NCI-H226 (cell line): ENCODE data around the gene ACAD8.
A peak's percentile ranks its signal among the peaks of the same experiment; 100 is the strongest.

Experiments used
- DNase-seq: peaks from one replicate; pipeline ENCODE4 v3.0.0-alpha.2; 2015

Gene ACAD8

DNA sequence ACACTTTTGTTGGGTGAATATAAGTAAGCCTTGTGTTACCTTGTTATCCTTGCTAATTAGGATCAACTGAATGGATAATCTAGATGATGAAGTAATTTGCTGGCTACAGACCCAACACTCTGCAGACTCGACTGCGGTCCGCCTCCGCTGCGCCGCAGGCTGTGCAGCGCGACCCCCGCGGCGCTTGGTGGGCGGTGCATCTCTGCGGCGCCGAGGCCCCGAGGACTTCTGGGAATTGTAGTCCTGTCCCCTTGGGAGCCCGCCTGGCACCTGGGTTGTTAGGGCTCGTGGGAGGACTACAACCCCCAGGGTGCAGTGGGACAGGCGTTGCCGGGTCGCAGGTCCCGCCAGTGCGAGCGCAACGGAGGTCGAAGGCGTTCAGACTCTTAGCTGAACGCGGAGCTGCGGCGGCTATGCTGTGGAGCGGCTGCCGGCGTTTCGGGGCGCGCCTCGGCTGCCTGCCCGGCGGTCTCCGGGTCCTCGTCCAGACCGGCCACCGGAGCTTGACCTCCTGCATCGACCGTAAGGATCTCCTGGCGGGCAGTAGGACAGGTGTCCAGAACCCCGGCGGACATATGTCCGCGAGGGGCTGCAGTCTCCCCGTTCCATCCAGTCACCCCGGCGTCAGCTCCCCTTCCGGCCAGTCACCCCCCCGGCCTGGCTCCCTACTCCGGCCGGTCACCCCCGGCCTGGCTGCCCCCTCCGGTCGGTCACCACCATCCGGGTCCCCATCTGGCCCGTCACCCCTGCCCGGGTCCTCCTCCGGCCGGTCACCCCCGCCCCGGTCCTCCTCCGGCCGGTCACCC lies at the start of gene ACAD8, which contains the start of gene THYN1:
TSS of gene ACAD8 (plus strand) at position 381 of the 806 bp plus-strand sequence. CDS start at position 414, 33 bp downstream.
TSS of gene THYN1 (minus strand) at position 165 of the 806 bp plus-strand sequence. CDS start 470 bp downstream, outside the sequence.
- DNase-seq: peak; percentile 93

GRCh38 chr11:134205729-134206128 lies 47.6 kb upstream of the ACAD8 start:
- no peak for DNase-seq

DNA sequence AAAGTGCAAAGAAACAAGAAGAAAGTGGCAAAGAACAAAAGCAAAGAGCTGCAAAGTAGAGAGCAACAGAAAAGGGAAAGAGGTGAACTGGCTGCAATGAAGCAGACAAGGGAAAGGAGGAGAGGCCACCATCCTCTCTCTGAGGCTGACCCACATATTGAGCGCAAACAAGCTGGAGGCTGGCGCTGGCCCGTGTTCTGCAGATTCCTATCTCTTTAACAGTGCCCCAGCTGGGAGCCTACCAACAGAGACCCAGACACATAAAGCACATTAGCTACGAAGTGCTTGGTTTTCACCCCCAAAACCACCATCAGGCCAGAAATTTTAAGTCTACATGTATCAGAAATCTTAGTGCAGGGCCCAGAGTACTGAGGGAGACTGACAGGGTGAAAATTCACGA lies 47.2 kb upstream of the ACAD8 start:
- no peak for DNase-seq

DNA sequence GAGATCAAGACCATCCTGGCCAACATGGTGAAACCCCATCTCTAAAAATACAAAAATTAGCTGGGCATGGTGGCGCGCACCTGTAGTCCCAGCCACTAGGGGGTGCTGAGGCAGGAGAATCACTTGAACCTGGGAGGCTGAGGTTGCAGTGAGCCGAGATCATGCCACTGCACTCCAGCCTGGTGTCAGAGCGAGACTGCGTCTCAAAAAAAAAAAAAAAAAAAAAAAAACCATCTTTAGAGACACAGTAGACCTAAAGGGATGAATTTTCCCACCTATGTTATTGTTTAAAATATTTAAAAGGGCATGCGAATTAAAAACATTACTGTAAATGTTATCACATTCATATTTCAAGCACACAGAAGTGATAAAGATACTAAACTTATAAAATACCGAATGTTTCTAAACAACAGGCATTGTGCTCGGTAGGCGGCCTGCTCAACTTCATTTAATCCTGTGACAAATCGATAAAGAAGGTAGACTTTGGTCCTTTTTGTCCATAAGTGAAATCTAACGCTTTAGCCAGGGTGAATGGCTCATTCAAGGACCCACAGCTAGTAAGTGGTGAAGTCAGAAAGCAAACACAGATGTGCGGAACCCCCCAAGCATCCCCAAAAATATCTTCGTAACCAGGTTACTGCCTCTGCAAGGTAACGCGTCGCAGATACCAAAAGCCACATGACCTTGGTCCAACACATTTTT lies 45.7 kb upstream of the ACAD8 start:
- DNase-seq: no peak

DNA sequence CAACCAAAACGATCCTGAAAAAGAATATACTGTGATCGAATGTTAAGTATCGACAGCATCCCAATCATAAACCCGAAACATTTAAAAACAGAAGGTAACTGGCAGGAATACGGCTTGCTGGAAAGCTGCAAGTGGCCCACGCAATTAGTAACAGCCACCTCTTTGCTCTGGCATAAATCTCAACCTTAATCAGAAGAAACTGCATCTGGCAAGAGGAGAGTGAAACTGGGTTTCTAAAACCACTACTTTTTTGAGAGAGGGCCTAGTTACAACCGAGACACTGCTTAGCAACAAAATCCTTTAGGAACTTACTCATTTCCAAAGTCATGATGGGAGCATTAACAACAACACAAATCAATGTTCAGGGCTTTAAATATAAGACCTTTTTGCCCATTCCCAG lies 37.5 kb upstream of the ACAD8 start:
- no peak for DNase-seq

DNA sequence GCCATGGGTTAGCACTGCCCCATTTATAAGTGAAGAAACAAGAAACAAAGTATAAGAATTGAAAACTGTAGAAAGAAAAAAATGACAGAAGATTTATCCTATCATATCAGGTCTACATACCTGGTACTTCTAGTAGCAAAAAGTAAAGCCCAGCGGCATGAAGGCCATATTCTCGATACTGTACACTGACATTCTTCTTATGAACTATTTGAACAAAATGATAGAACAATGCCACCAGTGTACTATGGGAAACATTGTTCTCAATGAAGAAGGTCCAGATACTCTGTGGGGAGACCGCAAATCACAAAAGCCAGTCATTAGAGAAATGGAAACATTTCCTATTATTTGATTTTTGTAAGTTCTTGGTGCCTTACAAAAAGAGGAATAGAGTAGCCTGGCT lies 36.6 kb upstream of the ACAD8 start:
- no peak for DNase-seq

DNA sequence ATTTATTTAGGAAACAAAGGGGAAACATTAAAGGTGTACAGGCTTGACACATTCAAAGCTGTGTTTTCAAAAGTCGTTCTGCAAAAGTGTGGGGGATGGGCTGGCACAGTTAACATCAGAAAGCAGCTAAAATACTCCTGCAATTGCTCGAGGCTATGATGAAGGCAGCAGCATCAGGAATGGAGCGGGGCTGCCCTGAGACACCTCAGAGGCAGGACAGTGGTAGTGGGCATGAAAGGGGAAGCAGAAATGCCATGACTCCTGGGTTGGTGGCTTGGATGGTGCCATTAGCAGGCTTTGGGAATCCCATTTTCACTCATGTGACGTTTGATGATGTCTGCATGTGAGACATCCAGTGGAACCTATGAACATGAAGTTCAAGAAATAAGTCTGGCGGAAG lies 30.2 kb upstream of the ACAD8 start:
- no peak for DNase-seq

GRCh38 chr11:134223836-134224709 lies 29.3 kb upstream of the ACAD8 start, which contains the start of the genes NCAPD3 and VPS26B:
NCAPD3 (minus strand) TSS chr11:134223967; CDS start chr11:134223926, 41 bp downstream.
VPS26B (plus strand) TSS chr11:134224671; CDS start chr11:134225123, 452 bp downstream.
- DNase-seq: peak; percentile 95

DNA sequence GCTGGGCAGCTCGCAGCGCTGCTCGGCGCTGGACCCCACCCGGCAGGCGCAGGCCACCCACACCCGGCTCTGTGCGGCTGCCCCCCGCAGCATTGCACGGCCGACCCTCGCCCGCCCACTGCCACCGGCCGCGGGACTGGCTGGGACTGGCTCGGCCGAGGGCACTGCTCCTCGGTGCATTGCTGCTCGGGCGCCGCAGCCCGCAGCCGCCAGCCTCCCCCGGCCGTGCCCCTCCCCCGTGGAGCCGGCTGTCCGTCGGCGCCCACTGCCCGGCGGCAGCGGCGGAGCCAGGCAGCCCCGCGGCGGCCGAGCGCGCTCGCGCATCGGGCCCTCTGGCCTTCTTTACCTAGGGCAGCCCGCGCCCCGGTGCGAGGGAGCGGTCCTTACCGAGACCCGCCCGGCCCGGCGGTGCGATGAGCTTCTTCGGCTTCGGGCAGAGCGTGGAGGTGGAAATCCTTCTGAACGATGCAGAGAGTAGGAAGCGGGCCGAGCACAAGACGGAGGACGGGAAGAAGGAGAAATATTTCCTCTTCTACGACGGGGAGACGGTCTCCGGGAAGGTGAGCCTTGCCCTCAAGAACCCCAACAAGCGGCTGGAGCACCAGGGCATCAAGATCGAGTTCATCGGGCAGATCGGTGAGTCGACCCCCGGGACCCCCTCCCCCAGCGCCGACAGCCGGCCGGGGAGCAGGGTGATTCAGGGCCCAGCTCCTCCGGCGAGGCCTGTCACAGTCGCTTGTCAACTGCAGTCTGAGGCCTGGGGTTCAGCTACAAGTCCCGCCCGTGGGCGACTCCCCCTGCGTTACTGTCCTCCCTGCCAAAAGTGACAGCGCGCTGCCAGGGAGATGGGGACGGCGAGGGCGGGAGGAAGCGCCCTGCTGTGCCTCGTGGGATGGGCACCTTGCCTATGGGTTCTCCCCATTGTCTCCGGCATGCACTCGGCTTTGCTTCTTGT lies 28.4 kb upstream of the ACAD8 start:
- no peak for DNase-seq

GRCh38 chr11:134226806-134227325 lies 26.5 kb upstream of the ACAD8 start:
- DNase-seq: no peak

DNA sequence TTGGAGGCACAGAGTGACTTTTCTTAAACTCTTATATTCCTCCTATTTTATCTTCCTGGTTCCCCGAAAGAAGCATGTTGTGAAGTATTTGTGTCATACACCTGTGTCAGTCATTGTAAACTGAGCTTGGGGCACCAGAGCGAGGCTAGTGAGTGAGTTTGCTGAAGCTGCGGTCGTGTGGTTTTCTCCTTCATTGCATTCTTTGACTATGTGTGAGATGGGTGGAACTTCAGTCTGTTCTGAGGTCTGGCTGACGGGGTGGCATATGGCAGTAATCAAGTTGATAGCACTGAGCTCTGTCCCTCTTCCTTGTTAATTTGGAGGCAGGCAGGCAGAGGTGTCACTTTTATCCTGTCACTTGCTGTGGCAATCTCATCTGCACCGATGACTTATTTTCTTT lies 24.7 kb upstream of the ACAD8 start:
- no peak for DNase-seq

GRCh38 chr11:134229126-134229790 lies 24.1 kb upstream of the ACAD8 start:
- DNase-seq: no peak

DNA sequence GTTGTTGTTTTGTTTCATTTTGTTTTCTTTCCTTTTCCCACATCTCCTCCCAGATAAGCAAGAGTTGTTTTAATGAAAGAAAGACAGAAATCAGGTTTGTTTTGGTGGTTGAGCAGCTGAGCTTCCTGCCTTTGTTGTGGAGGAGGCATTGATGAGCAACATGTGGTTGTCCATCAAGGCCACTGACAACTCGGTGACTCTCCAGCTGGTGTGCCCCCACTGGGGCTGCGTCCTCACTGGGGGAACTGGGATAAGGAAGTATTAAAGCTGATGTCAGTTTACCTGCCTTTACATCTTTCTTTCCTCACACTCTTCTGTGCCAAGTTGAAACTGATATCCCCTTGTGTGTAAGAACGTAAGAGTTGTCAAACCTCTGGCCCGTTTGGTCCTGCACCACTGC lies 23.0 kb upstream of the ACAD8 start:
- DNase-seq: no peak

- no peak for DNase-seq
These were observed 21.3 kb upstream of the ACAD8 start for GRCh38 chr11:134231958-134232659.

DNA sequence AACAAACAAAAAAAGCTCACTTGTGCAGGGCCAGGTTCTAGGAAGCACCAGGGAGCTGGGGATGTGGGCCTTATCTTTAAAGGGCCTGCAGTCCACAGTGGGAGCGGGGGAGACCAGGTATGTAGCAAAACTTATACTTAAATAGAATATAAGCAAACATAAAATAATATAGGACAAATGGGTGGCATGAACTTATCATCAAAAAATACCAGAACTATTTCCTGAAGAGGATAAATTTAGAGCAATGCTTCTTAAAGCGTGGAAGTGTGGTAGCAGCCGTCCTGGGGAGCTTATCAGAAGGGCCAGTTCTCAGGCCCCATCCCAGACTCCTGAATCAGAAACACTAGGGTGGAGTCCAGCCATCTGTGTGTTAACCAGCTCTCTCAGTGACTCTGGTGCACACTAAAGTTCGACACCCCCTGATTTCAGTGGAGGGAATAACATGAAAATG lies 19.6 kb upstream of the ACAD8 start:
- no peak for DNase-seq

DNA sequence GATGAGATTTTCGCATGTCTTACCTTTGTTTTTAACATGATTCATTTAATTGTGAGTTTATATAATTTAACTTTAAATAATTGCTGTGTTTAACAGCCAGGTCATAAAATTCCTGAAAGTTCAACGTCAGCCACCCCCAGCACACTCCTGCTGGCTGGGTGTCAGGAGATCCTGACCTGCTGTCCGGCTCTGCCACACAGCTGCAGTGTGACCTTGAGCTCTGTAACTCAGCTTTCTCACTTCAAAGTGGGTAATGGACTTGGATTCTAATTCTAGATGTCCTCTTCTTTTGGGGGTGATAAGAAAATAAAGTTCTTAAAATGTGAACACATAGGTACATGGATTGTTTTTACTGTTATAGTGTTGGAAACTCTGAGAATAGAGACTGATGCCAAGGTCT lies 18.0 kb upstream of the ACAD8 start:
- DNase-seq: no peak

GRCh38 chr11:134236834-134237556 lies 16.4 kb upstream of the ACAD8 start:
- no peak for DNase-seq

DNA sequence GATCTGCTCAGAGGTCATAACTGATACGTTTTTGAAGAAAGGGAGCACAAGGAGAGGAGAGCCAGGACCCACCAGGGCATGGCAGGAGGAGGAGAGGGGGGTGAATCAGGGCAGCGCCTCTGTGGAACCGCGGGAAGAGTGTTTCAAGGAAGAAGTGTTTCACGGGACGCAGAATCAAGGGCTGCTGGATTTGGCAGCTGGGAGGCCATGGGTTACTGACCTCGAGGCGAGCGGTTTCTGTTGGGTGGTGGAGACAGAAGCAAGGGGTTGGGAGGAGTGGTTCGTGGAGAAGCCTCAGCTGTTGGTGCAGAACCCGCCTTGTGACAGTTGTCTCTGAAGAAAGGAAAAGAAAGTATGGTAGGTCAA lies 15.8 kb upstream of the ACAD8 start:
- no peak for DNase-seq

DNA sequence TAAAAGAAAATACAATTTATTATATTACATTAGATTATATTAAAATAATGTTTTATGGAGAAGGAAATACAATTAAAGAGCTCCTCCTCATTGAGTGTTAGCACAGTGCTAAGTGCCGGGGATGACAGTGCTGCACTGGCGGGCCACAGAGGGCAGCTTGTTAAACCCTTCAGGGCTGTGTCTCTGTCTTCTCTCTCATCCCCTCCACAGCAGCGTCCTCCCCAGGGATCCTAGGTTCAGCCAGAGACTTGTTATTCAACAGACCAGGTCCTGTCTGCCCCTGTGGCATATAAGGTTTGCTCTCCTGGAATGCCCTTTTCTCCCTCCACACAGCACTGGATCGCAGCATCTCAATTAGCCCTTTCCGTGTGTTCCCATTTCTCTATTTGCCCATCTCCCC lies 14.4 kb upstream of the ACAD8 start:
- DNase-seq: no peak

GRCh38 chr11:134240592-134240991 lies 12.8 kb upstream of the ACAD8 start:
- DNase-seq: no peak
